Ectodermal cell (in vitro differentiated cells): Measurements from ENCODE around the gene MSMP.

Source experiments
- H3K27ac ChIP-seq: 2 replicates; pipeline ENCODE4 v1.7.0; 2013; ENCODE audit warnings: mild to moderate bottlenecking, low read depth, low read length; ENCODE audit not compliant: insufficient read depth, poor library complexity, severe bottlenecking
- H3K27me3 ChIP-seq: 2 replicates; pipeline ENCODE4 v1.7.0; 2013; ENCODE audit warnings: mild to moderate bottlenecking, low read length; ENCODE audit not compliant: insufficient read depth, control insufficient read depth, poor library complexity, severe bottlenecking
- H3K36me3 ChIP-seq: one replicate; pipeline ENCODE4 v1.7.0; 2013; ENCODE audit warnings: low read length; ENCODE audit not compliant: control insufficient read depth, insufficient read depth
- H3K4me1 ChIP-seq: one replicate; pipeline ENCODE4 v1.7.0; 2013; ENCODE audit warnings: low read length; ENCODE audit not compliant: control insufficient read depth, insufficient read depth
- H3K4me3 ChIP-seq: 2 replicates; pipeline ENCODE4 v1.7.0; 2013; ENCODE audit warnings: low read depth, low read length, control low read depth; ENCODE audit not compliant: insufficient read depth
- H3K9me3 ChIP-seq: 2 replicates; pipeline ENCODE4 v1.7.0; 2013; ENCODE audit warnings: mild to moderate bottlenecking, low read length, moderate library complexity; ENCODE audit not compliant: control insufficient read depth
- WGBS, 2 experiments: methylation state at CpG; one replicate each; pipeline ENCODE4 v1.1.7; 2013; ENCODE audit warnings: missing lambda C conversion rate in 2 of 2; 5-methylcytosine and 5-hydroxymethylcytosine counted together

The MSMP gene

DNA sequence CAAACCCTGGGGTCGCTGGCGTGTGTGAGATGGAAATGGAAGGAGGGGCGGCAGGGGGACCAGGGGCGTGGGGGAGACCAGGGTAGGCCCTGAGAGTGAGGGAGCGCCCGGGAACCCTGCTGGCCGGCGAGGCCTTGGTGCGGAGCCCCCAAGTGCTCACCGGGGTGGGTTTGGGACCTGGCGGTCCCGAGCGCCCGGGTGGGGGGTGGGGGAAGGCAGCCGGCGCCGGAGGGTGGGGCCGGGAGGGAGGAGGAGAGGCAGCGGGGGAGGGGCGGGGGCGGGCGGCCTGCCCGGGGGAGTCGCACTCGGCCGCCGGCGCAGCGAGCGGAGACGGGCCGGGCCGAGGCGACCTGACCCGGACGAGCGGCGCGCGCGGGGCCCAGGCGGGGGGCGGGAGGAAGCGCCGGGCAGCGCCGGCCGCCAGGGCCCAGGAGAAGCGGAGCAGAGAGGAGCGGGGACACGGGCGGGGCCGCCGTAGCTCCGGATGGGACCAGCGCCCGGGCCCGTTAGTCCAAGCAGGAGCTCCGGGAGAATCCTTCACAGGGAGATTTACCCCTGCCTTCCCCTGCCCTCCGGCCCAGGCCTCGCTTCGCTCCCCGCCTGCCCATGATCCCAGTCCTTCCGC is 37.3 kb upstream of the MSMP start, which contains the start of gene NPR2:
NPR2 (plus strand) TSS at position 295 of the 625 bp plus-strand sequence. CDS start 818 bp downstream, outside the sequence.
- 2% methylated on average over 56 to 64 of the region's 64 CpGs for WGBS, 2 experiments
- peak within 1 kb of the TSS; percentile 5 for H3K27ac ChIP-seq
- H3K4me1 ChIP-seq = peaks cover 3% of the 10 kb centered on the region
- no peaks in the 10 kb centered on the region for H3K9me3 ChIP-seq
- peaks cover 5% of the 10 kb centered on the region for H3K27me3 ChIP-seq
- H3K36me3 ChIP-seq = no peaks in the 10 kb centered on the region
- H3K4me3 ChIP-seq = peak within 1 kb of the TSS; percentile 39

DNA sequence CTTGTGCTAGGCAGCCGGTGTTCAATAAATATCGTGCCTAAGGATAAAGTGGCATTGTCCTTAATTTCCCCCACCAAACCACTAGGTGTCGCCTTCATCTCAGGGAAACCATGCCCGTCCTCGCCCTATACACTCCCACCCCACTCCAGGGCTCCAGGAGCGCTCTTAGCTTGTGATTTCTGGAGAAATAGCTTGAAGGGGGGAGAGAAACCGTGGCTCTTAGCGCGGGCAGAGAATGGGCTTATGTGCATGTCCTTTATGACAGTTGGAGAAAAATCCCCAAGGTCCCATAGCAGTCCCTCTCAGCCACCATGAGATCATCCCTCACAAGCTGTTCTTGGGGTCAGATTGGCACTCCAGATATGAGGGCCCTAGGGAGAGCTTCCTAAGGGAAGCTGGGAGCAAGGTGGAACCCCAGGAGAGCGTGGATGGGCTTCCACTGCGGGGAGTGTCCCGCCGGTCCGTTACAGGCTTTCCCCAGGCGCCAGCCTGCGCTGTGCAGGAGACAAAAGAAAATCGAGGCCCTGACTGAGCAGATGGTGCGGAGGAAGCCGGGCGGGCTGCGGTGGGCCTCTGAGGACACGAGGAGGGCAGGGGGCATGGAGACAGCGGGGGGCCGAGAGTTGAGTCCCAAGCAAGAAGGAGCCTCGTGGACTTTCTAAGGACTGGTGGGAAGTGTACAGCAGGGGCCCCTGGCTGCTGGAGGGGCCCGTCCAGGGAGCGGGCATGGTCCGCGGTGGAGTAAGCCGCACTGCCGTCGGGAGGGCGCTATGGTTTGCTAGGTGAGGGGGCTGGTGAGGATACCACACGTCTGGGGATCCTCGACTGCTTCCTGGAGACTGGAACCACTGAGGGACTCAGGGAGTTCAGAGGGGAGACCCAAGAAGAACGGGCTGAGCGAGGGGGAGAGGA is 36.6 kb upstream of the MSMP start:
- peaks cover 3% of the 10 kb centered on the region for H3K4me1 ChIP-seq
- peak overlapping the region; percentile 5 for H3K4me3 ChIP-seq
- H3K9me3 ChIP-seq = no peaks in the 10 kb centered on the region
- H3K27me3 ChIP-seq = peaks cover 5% of the 10 kb centered on the region
- 31 to 33% methylated on average over 37 of the region's 37 CpGs for WGBS, 2 experiments
- H3K36me3 ChIP-seq = no peaks in the 10 kb centered on the region
- peak overlapping the region; percentile 5 for H3K27ac ChIP-seq

DNA sequence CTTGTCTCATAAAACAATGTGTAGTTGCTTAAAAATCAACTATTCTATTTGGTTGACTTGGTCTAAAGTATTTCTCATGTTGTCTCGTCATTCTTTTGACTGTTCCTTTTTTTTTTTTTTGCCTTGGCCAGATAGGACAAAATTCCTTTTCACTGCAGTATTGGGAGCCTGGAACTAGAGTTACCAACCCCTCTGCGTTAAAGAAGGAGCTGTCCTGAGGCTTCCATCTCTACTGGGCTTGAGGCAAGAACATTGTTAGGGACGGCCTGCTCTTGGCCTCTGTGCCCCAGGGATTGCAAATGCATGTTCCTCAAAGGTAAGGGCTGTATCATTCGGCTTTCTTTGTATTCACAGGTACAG is 35.9 kb upstream of the MSMP start:
- Histone ChIP-seq H3K27me3 (peaks cover 5% of the 10 kb centered on the region), H3K9me3 (no peaks in the 10 kb centered on the region), H3K36me3 (no peaks in the 10 kb centered on the region), H3K4me1 (peaks cover 3% of the 10 kb centered on the region), H3K4me3 (no peak overlapping the region), H3K27ac (no peak overlapping the region)
- 43 to 49% methylated on average over 4 of the region's 4 CpGs for WGBS, 2 experiments

DNA sequence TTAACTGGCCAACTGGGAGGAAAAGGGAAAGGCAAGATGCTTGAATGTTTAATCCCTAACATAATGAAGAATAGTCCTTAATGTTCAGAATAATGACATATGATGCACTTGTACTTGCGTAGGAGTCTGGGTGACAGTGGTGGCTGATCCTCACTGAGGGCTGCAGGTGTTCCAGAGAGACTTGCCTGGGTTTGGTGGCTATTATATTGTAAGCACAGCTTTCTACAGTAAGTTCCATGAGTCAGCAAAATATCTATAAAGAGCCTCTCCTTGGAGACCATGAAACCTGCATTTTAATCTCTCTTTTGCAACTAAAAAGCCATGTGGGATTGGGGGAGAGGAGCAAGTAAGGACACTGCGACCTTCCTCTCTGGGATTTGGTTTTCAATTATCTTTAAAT is 35.5 kb upstream of the MSMP start:
- WGBS, 2 experiments = 85 to 100% methylated on average over 1 to 2 of the region's 2 CpGs
- Histone ChIP-seq H3K4me3 (no peak overlapping the region), H3K27ac (no peak overlapping the region), H3K36me3 (no peaks in the 10 kb centered on the region), H3K27me3 (peaks cover 5% of the 10 kb centered on the region), H3K4me1 (peaks cover 3% of the 10 kb centered on the region), H3K9me3 (no peaks in the 10 kb centered on the region)

DNA sequence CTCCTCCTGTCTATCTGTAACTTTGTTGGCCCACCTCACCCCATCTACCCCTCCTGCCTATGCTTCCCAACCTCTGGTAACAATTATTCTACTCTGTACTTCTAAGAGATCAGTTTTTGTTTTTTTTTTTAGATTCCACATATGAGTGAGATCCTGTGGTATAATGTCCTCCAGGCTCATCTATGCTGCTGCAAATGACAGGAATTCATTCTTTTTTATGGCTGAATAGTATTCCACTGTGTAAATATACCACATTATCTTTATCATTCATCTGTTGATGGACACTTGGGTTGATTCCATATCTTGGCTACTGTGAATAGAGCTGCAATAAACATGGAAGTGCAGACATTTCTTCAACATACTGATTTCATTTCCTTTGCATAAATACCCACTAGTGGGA is 29.3 kb upstream of the MSMP start:
- Histone ChIP-seq H3K9me3 (no peaks in the 10 kb centered on the region), H3K4me1 (no peaks in the 10 kb centered on the region), H3K27me3 (no peaks in the 10 kb centered on the region), H3K27ac (no peak overlapping the region), H3K36me3 (peaks cover 5% of the 10 kb centered on the region), H3K4me3 (no peak overlapping the region)

DNA sequence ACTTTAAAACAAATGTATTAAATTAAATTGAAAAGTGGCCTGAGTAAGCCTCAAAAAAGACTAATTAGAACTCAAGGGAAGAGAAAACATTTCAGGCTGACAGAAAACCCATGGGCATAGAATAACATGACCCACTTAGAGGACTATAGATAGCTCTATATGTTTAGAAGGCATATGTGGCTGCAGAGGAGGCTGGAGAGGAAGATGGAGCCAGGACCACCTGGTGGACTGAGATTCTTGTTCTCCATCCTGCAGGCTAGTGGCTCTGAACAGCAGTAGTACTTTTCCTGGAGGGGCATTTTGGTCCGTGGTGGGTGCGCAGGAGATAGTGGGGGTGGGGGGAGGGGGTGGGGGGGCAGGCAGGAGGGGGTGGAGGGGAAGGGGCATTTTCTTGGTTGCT is 27.0 kb upstream of the MSMP start:
- no CpG with 5 or more reads among the region's 2 CpGs for WGBS, 2 experiments
- no peaks in the 10 kb centered on the region for H3K27me3 ChIP-seq
- H3K4me3 ChIP-seq = no peak overlapping the region
- H3K9me3 ChIP-seq = no peaks in the 10 kb centered on the region
- H3K4me1 ChIP-seq = peaks cover 2% of the 10 kb centered on the region
- no peak overlapping the region for H3K27ac ChIP-seq
- peaks cover 5% of the 10 kb centered on the region for H3K36me3 ChIP-seq

DNA sequence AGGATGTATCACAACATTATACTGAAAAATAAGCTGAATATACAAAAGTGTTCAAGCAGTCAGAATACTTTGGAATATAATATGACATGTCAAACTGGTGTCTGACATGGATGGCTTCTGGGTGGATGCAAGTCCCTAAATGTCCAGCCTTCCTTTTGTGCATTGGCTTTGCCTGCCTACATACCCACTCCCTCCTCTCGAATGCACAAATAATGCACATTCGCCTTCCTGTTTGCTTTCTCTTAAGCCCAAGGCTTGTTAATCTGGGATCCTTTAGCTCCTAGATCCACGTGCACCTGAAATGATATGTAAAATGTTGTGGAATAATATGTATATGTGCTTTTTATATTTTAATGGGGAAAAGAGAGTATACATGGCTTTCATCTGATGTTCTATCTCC is 24.4 kb upstream of the MSMP start:
- H3K36me3 ChIP-seq = peaks cover 3% of the 10 kb centered on the region
- no peak overlapping the region for H3K4me3 ChIP-seq
- peaks cover 9% of the 10 kb centered on the region for H3K4me1 ChIP-seq
- H3K27ac ChIP-seq = no peak overlapping the region
- no peaks in the 10 kb centered on the region for H3K9me3 ChIP-seq
- no peaks in the 10 kb centered on the region for H3K27me3 ChIP-seq
- 89 to 93% methylated on average over 3 of the region's 3 CpGs for WGBS, 2 experiments

DNA sequence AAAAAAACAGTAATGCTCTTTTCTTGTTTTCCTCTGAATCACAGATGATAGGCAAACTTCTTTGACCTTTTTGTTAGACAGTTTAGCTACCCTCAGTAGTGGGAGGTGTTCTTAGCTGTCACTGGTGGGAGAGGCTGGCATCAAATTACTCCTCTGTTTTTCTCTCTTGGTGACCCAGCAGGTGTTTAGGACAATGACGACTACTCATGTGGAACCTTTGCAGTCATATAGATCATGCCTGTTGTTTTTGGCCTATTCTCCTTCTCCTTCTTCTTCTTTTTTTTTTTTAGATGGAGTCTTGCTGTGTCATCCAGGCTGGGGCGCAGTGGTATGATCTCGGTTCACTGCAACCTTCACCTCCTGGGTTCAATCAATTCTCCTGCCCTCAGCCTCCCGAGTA is 21.9 kb upstream of the MSMP start:
- Histone ChIP-seq H3K4me3 (no peak overlapping the region), H3K4me1 (peaks cover 9% of the 10 kb centered on the region), H3K27ac (no peak overlapping the region), H3K9me3 (no peaks in the 10 kb centered on the region), H3K27me3 (no peaks in the 10 kb centered on the region), H3K36me3 (no peaks in the 10 kb centered on the region)
- WGBS, 2 experiments = 65 to 72% methylated on average over 4 of the region's 4 CpGs

DNA sequence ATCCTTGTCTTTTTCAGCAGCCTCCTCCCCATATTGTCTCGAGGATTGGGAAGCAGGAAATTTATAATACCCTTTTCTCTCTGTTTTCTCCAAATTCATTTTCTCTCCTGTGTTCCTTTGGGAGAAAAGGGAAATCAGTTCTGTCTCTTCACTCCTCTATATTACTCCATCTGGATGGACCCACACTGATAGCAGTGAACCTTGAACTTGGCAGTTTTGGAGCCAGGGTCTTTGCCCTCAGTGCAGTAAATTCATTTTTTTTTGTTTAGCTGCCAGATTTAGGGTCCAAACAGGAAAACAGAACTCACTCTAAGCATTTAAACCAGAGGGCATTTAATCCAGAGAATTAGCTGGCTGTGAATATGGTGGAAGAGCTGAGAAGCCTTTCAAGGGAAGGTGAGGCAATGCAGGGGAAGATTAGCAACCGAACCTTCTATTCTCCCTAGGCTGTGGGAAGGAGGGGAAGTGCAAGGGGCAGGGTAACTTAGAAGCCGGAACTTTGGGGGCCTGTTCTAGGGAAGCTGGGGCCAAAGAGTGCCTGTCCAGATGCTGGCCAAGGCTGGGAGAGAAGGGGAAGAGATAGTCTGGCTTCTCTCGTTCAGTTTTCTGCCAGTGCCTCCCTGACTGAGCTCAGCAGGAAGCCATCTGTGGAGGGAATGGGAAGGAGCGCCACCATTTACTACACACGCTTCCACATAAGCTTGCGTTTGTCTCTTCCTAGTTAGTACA is 21.0 kb upstream of the MSMP start:
- no peaks in the 10 kb centered on the region for H3K27me3 ChIP-seq
- H3K4me1 ChIP-seq = peaks cover 9% of the 10 kb centered on the region
- no peaks in the 10 kb centered on the region for H3K36me3 ChIP-seq
- no peaks in the 10 kb centered on the region for H3K9me3 ChIP-seq
- H3K4me3 ChIP-seq = no peak overlapping the region
- H3K27ac ChIP-seq = peak overlapping the region; percentile 53
- WGBS, 2 experiments = 51 to 56% methylated on average over 6 to 7 of the region's 7 CpGs

DNA sequence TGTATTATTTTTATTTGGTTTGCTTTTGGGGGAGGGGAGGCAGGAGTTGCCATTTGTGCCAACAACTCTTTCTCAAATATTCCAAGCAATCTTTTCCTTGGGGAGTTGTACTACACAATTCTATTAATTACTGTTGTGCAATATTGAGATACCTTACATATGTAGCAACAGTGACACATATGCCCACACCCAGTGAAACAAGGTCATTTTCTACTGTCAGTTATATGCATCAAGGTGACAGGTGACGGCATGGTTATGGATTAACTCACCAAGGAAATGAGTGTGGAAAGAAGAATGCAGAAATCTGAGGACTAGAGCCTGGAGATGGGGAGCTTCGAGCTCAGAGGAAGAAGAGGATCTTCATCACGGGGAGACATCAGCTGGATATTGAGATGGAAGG is 17.9 kb upstream of the MSMP start:
- 92 to 96% methylated on average over 3 of the region's 3 CpGs for WGBS, 2 experiments
- H3K27me3 ChIP-seq = no peaks in the 10 kb centered on the region
- no peak overlapping the region for H3K27ac ChIP-seq
- peaks cover 9% of the 10 kb centered on the region for H3K4me1 ChIP-seq
- H3K36me3 ChIP-seq = no peaks in the 10 kb centered on the region
- H3K9me3 ChIP-seq = no peaks in the 10 kb centered on the region
- H3K4me3 ChIP-seq = no peak overlapping the region
